Liver (tissue), 9 donors: ENCODE results near the gene ZNF473. TPM values are rescaled to one million over a fixed set of nuclear protein-coding genes. Genes with fewer than 3 reads are reported as not detected.

ENCODE experiments used
- DNase-seq: peaks from one replicate; pipeline ENCODE4 v3.0.0-alpha.2; 2017; ENCODE audit warnings: low spot score
- H3K27ac ChIP-seq, 2 donors: one replicate each; pipeline ENCODE4 v1.7.0; 2013; ENCODE audit warnings: inconsistent platforms in 2 of 2, low read length in 2 of 2, control low read depth in 1 of 2, low read depth in 1 of 2, mild to moderate bottlenecking in 1 of 2
- H3K27me3 ChIP-seq, 4 donors: one replicate each; pipeline versions ENCODE4 v1.6.1 to v1.7.0; 2013; ENCODE audit warnings: low read length in 3 of 4, inconsistent platforms in 1 of 4, mild to moderate bottlenecking in 1 of 4, moderate library complexity in 1 of 4; ENCODE audit not compliant: control insufficient read depth in 4 of 4, insufficient read depth in 4 of 4
- H3K36me3 ChIP-seq, 4 donors: one replicate each; pipeline versions ENCODE4 v1.6.1 to v1.7.0; 2013; ENCODE audit warnings: low read length in 3 of 4, mild to moderate bottlenecking in 3 of 4, low read depth in 1 of 4, moderate library complexity in 1 of 4; ENCODE audit not compliant: control insufficient read depth in 4 of 4, insufficient read depth in 3 of 4
- H3K4me1 ChIP-seq, 4 donors: one replicate each; pipeline versions ENCODE4 v1.6.1 to v1.7.0; 2013; ENCODE audit warnings: low read length in 3 of 4, mild to moderate bottlenecking in 3 of 4, moderate library complexity in 1 of 4; ENCODE audit not compliant: control insufficient read depth in 4 of 4, insufficient read depth in 4 of 4
- H3K4me3 ChIP-seq, 3 donors: one replicate each; pipeline versions ENCODE4 v1.6.1 to v1.7.0; 2013; ENCODE audit warnings: low read length in 3 of 3, control low read depth in 1 of 3, low read depth in 1 of 3, mild to moderate bottlenecking in 1 of 3
- H3K9ac ChIP-seq, 2 donors: one replicate each; pipeline ENCODE4 v1.7.0; 2013; ENCODE audit warnings: low read length in 2 of 2, mild to moderate bottlenecking in 2 of 2, moderate library complexity in 2 of 2, control low read depth in 1 of 2, low read depth in 1 of 2
- H3K9me3 ChIP-seq, 4 donors: one replicate each; pipeline versions ENCODE4 v1.6.1 to v1.7.0; 2013; ENCODE audit warnings: low read length in 3 of 4; ENCODE audit not compliant: control insufficient read depth in 4 of 4
- ATF3 ChIP-seq: IDR thresholded peaks from 2 replicates; pipeline ENCODE4 v1.6.1; 2016; ENCODE audit warnings: antibody characterized with exemption
- CTCF ChIP-seq: fragments of 150-350 bp; IDR thresholded peaks from 2 replicates; pipeline ENCODE4 v1.5.1; 2017; ENCODE audit warnings: improper control_type of control experiment, low read depth, low read length; ENCODE audit not compliant: missing input control
- HNF4A ChIP-seq, 2 donors: conservative IDR thresholded peaks; 2 replicates each; pipeline ENCODE4 v1.6.1; 2016; ENCODE audit warnings: antibody characterized with exemption in 2 of 2, mild to moderate bottlenecking in 2 of 2
- JUND ChIP-seq, 2 donors: IDR thresholded peaks; 2 replicates each; pipeline ENCODE4 v1.6.1; 2016; ENCODE audit warnings: antibody characterized with exemption in 2 of 2
- NR2F2 ChIP-seq: IDR thresholded peaks from 2 replicates; pipeline ENCODE4 v1.6.1; 2016; ENCODE audit warnings: antibody characterized with exemption
- REST ChIP-seq: IDR thresholded peaks from 2 replicates; pipeline ENCODE4 v1.6.1; 2016; ENCODE audit warnings: antibody characterized with exemption, mild to moderate bottlenecking
- RXRA ChIP-seq, 2 donors: IDR thresholded peaks; 2 replicates each; pipeline ENCODE4 v1.6.1; 2017 to 2018; ENCODE audit warnings: antibody characterized with exemption in 2 of 2, mild to moderate bottlenecking in 1 of 2
- WGBS: extraction: QIAGEN DNeasy Blood & Tissue Kit; methylation state at CpG from one replicate; pipeline ENCODE4 v1.1.7; 2013; 5-methylcytosine and 5-hydroxymethylcytosine counted together
- polyA plus RNA-seq, 2 donors: library from polyadenylated mRNA; stranded (reverse) in 1 of 2; unstranded in 1 of 2; fragments of 200-250 nt in 1 of 2; fragments of >200 nt in 1 of 2; fragmentation: Nextera tagmentation in 1 of 2; extraction: Ambion mirVana in 1 of 2; gene quantifications; one replicate each; pipeline versions ENCODE4 v1.2.1 to v1.2.3, GENCODE V29; 2013 to 2015
- total RNA-seq, 2 donors: library from RNA; depleted of rRNA; stranded (reverse); fragments of >200 nt; gene quantifications; one replicate each; pipeline ENCODE4 v1.2.3, GENCODE V29; 2014
- donor health status: healthy.
- donor health status: healthy.
- donor health status: healthy.
- donor health status: healthy.
- donor health status: healthy.

ZNF473 gene
- total and polyA plus RNA-seq, 4 donors = 0.92 to 4.0 (median 2.8) TPM

GRCh38 chr19:50030937-50031336, 5.1 kb downstream of the ZNF473 start:
- H3K36me3 ChIP-seq = peaks cover 9 to 42% (median 24%) of the 10 kb centered on the region in 4 donors
- TF ChIP-seq NR2F2 = peak; percentile 71
- no peak for TF ChIP-seq REST
- TF ChIP-seq RXRA (IDR thresholded peaks at IDR 0.05) = peak in 1 of 2 donors; percentile 13
- no peak overlapping the region for H3K27ac ChIP-seq
- H3K27me3 ChIP-seq = no peaks in the 10 kb centered on the region
- no peak for DNase-seq
- H3K4me1 ChIP-seq = peaks cover 3 to 9% (median 8%) of the 10 kb centered on the region in 4 donors
- no peak overlapping the region for H3K9ac ChIP-seq
- 88% methylated on average over 11 of the region's 11 CpGs for WGBS
- H3K4me3 ChIP-seq = no peak overlapping the region
- H3K9me3 ChIP-seq = no peaks in the 10 kb centered on the region

- Histone ChIP-seq H3K36me3 (peaks cover 28 to 72% (median 57%) of the 10 kb centered on the region in 4 donors), H3K27me3 (no peaks in the 10 kb centered on the region), H3K4me3 (no peak overlapping the region), H3K27ac (no peak overlapping the region), H3K4me1 (peaks cover 0 to 6% (median 3%) of the 10 kb centered on the region in 4 donors), H3K9me3 (peaks cover 0 to 11% (median 2%) of the 10 kb centered on the region in 4 donors), H3K9ac (no peak overlapping the region)
- TF ChIP-seq ATF3 (no peak), JUND (IDR thresholded peaks at IDR 0.05) (no peak), HNF4A (conservative IDR thresholded peaks at IDR 0.05) (no peak)
- WGBS = 94% methylated on average over 3 of the region's 3 CpGs
- no peak for DNase-seq
These were observed 11.1 kb downstream of the ZNF473 start for GRCh38 chr19:50036908-50037307.

GRCh38 chr19:50039968-50040367, 14.2 kb downstream of the ZNF473 start:
- TF ChIP-seq CTCF = no peak
- peak; percentile 43 to 44 for TF ChIP-seq HNF4A (conservative IDR thresholded peaks at IDR 0.05)
- no peak overlapping the region for H3K4me3 ChIP-seq
- H3K9ac ChIP-seq = no peak overlapping the region
- 95% methylated on average over 3 of the region's 3 CpGs for WGBS
- peaks cover 43 to 73% (median 67%) of the 10 kb centered on the region in 4 donors for H3K36me3 ChIP-seq
- H3K27me3 ChIP-seq = no peaks in the 10 kb centered on the region
- DNase-seq = no peak
- H3K27ac ChIP-seq = no peak overlapping the region
- peaks cover 0 to 6% (median 3%) of the 10 kb centered on the region in 4 donors for H3K4me1 ChIP-seq
- peaks cover 15 to 34% (median 22%) of the 10 kb centered on the region in 4 donors for H3K9me3 ChIP-seq
